ENCODE measurements around the gene BEST1. TPM values are rescaled to one million over a fixed set of nuclear protein-coding genes. Genes with fewer than 3 reads are reported as not detected.

BEST1 gene
- total and polyA plus RNA-seq, 8 donors, result 3.8 to 14.6 (median 6.6) TPM

DNA sequence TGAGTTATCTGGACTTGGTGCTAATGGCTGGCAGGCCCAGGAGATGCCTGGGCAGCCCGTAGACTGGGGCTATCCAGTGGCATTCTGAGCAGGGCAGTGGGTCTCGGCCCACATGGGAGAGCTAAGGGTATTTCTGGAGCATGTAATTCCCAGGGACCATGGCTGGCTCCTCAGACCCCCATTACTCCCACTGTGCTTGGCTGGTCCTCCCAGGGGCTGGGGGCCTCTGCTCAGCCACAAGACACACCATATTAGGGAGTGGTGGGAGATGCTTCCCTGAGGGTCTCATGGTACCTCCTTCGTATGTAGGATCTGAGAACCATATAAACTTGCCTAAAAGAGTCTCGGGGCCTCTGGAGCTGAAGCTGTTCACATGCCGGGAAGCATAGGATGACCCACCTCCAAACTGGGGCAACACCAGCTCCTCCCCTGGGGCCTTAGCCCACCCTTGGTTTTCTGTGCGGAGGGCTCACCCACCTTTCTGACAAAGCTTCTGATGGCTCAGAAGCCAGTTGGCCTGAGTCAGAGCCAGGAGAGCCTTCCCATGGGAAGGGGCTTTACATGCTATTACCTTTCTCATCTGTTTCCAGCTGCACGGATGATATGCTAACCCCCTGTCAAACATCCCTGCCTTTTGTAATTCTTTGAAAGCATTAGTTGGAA is 26.8 kb downstream of the BEST1 start:
- Histone ChIP-seq H3K27me3 (no peaks in the 10 kb centered on the region), H3K36me3 (no peaks in the 10 kb centered on the region), H3K27ac (no peak overlapping the region), H3K4me1 (peaks cover 33 to 74% of the 10 kb centered on the region in 2 donors), H3K4me3 (no peak overlapping the region), H3K9me3 (no peaks in the 10 kb centered on the region)
- DNase-seq (peak in 1 of 4 donors; percentile 23), ATAC-seq (no peak)
- TF ChIP-seq, protein P1, sequence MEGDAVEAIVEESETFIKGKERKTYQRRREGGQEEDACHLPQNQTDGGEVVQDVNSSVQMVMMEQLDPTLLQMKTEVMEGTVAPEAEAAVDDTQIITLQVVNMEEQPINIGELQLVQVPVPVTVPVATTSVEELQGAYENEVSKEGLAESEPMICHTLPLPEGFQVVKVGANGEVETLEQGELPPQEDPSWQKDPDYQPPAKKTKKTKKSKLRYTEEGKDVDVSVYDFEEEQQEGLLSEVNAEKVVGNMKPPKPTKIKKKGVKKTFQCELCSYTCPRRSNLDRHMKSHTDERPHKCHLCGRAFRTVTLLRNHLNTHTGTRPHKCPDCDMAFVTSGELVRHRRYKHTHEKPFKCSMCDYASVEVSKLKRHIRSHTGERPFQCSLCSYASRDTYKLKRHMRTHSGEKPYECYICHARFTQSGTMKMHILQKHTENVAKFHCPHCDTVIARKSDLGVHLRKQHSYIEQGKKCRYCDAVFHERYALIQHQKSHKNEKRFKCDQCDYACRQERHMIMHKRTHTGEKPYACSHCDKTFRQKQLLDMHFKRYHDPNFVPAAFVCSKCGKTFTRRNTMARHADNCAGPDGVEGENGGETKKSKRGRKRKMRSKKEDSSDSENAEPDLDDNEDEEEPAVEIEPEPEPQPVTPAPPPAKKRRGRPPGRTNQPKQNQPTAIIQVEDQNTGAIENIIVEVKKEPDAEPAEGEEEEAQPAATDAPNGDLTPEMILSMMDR (IDR thresholded peaks at IDR 0.05), result no peak
- intact Hi-C loops (cut with DNase I), result no loop called here

DNA sequence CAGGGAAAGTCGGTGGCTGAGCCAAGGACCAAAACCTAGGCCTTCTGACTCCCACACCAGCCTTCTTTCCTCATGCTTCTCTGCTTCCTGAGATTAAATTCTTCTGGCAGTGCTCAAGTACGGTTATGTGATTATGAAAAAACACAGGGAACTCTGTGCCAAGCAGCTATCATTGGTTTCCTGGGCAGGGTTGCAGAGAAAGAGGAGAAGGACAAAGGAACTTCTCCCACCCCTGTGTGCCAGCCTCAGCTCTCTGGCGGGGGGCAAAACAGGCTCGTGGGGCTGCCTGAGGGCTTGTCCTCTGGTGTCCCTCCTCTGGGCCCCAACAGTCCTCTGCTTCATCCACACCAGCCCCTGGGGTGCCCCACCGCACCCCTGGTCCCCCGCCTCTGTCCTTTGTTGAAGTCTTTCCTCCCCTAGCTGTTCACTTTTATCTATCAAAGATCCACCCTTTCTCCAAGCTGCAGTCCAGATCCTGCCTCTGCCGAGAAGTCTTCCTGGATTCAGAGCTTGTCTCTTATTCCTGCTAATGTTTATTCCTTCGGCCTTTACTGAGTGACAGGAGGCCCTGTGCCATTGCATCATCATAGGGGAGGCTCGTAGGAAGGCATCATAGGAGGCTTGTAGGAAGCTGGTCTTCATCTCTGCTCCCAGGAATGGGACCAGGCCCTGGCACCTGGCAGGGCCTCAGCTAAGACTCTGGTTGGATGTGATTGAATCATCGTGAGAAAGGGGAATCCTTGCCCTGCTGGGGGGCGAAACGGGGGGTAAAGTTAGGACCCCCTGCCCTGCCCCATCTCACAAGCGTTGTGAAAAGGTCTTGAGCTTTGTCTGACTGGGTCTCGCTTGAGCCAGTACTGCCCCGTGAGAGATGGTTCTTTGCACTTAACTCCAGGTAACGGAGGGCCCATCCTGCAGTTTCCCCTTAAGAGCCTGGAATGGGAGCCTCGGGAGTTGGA is 28.8 kb downstream of the BEST1 start:
- Histone ChIP-seq H3K4me1 (peaks cover 13 to 61% of the 10 kb centered on the region in 2 donors), H3K4me3 (no peak overlapping the region), H3K9me3 (no peaks in the 10 kb centered on the region), H3K27ac (peak overlapping the region; percentile 45 to 60), H3K36me3 (no peaks in the 10 kb centered on the region), H3K27me3 (no peaks in the 10 kb centered on the region)
- intact Hi-C loops (cut with DNase I), result no loop called here
- TF ChIP-seq, protein P1 (IDR thresholded peaks at IDR 0.05), result no peak
- DNase-seq (peak in 1 of 4 donors; percentile 62), ATAC-seq (peak; percentile 42)

DNA sequence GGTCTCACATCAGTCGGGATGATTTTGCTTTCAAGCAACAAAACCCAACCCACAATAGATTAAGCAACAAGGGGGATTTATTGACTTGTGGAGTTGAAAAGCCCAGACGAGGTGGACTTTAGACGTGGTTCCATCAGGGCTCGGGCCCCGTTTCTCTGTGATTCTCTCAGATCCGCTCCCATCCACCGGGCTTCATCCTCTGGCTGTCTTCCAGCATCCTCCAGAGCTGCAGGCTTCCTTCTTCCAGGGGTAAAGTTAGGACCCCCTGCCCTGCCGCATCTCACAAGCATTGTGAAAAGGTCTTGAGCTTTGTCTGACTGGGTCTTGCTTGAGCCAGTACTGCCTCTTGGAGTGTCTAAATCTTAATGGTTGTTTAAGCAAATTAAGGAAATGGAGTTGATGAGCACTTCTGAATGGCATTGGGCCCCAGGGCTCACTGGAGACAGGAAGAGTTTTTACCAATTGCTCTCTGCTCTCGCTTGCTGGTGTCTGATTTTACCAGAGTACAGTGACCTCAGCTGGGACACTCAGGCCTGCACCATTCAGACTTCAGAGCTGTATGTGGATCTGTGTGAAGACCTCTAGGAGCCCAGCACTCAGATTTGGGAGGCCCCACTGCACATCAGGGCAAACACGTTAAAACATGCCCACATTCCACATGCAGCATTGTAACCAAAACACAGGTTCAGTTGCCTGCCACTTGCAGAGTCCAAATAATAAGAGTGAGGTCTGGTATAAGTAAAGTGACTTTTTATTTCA is 30.8 kb downstream of the BEST1 start:
- no peaks in the 10 kb centered on the region for H3K36me3 ChIP-seq
- peak in 1 of 4 donors; percentile 28 for DNase-seq
- intact Hi-C loops (cut with DNase I), result no loop called here
- H3K9me3 ChIP-seq, result no peaks in the 10 kb centered on the region
- no peak for ATAC-seq
- no peaks in the 10 kb centered on the region for H3K27me3 ChIP-seq
- H3K27ac ChIP-seq, result no peak overlapping the region
- no peak overlapping the region for H3K4me3 ChIP-seq
- H3K4me1 ChIP-seq, result peaks cover under 1 to 46% of the 10 kb centered on the region in 2 donors
- TF ChIP-seq, protein P1 (IDR thresholded peaks at IDR 0.05), result no peak

DNA sequence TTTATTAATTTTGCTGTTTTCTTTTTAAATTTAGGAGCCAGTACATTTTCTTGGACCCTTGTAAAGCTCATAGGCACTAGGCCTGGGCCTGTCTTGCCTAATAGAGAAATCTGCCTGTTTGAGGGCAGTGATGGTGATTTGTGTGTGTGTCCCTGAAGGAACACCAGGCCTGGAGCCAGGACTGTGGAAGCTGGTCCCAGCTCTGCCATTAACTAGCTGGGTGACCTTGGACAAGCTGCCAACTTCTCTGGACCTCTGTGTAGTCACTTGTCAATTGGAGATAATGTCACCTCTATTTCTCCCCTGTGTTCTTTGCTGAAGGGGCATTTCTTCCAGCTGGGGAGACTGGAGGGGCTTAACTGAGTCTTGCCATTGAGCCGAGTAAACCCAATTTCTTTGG is 33.3 kb downstream of the BEST1 start:
- intact Hi-C loops (cut with DNase I), result no loop called here
- DNase-seq, result peak in 1 of 4 donors; percentile 4

More for the DNA sequence above, 33.3 kb downstream of the BEST1 start:
- TF ChIP-seq, protein P1 (IDR thresholded peaks at IDR 0.05), result no peak
- Histone ChIP-seq H3K27me3 (no peaks in the 10 kb centered on the region), H3K4me3 (no peak overlapping the region), H3K9me3 (peaks cover 0 to 2% of the 10 kb centered on the region in 2 donors), H3K36me3 (no peaks in the 10 kb centered on the region), H3K4me1 (peaks cover 0 to 23% of the 10 kb centered on the region in 2 donors), H3K27ac (no peak overlapping the region)
- no peak for ATAC-seq

Measured in left lung (tissue), 10 donors.